D721Med (cell line): ENCODE results near the gene CXCL14.

Experiments used
- DNase-seq: peaks from one replicate; pipeline ENCODE4 v3.0.0; 2011; ENCODE audit warnings: low spot score; ENCODE audit not compliant: insufficient read length
- FAIRE-seq: peaks from 2 replicates; lab custom pipeline; 2011; peaks lifted over from hg19 to GRCh38; lab: Jason Lieb, UNC
- TF ChIP-seq, protein P1 (sequence below): IDR thresholded peaks from 2 replicates; pipeline ENCODE4 v1.5.1; 2012; ENCODE audit warnings: mild to moderate bottlenecking, control low read depth; ENCODE audit not compliant: insufficient read depth; ENCODE audit errors: missing control alignments

Gene CXCL14

GRCh38 chr5:135578685-135579341 lies at the start of gene CXCL14:
Gene CXCL14, minus strand, starts transcription at chr5:135578991. Its CDS starts 213 bp downstream, at chr5:135578778.
- TF ChIP-seq, protein P1, sequence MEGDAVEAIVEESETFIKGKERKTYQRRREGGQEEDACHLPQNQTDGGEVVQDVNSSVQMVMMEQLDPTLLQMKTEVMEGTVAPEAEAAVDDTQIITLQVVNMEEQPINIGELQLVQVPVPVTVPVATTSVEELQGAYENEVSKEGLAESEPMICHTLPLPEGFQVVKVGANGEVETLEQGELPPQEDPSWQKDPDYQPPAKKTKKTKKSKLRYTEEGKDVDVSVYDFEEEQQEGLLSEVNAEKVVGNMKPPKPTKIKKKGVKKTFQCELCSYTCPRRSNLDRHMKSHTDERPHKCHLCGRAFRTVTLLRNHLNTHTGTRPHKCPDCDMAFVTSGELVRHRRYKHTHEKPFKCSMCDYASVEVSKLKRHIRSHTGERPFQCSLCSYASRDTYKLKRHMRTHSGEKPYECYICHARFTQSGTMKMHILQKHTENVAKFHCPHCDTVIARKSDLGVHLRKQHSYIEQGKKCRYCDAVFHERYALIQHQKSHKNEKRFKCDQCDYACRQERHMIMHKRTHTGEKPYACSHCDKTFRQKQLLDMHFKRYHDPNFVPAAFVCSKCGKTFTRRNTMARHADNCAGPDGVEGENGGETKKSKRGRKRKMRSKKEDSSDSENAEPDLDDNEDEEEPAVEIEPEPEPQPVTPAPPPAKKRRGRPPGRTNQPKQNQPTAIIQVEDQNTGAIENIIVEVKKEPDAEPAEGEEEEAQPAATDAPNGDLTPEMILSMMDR, result no peak
- FAIRE-seq (no peak), DNase-seq (no peak)

GRCh38 chr5:135626636-135627035 lies 47.8 kb upstream of the CXCL14 start:
- TF ChIP-seq, protein P1, result no peak
- DNase-seq, result no peak
- FAIRE-seq, result no peak

DNA sequence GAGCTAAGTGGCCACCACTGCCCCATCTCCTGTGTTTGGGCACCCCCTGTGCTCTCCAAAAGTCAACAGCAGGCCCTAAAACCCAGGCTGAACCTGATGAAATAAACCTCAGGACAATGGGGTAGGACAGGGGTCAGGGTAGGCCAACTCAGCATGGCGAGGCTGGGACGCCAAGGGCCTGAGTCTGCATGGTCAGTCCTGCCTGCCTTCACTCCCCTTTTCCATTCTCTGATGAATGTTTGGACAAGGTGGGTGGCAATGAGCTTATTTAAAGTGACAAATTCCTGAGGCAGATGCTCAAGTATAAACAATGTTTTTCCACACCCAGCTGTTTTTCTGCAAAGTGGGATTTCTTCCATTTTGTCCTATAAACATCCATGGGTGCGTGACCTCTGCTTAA lies 47.2 kb upstream of the CXCL14 start:
- no peak for DNase-seq
- TF ChIP-seq, protein P1, result no peak
- no peak for FAIRE-seq

GRCh38 chr5:135625486-135625885 lies 46.7 kb upstream of the CXCL14 start:
- TF ChIP-seq, protein P1, result no peak
- DNase-seq (no peak), FAIRE-seq (no peak)

GRCh38 chr5:135625061-135625460 lies 46.3 kb upstream of the CXCL14 start:
- TF ChIP-seq, protein P1, result no peak
- no peak for FAIRE-seq
- DNase-seq, result no peak

GRCh38 chr5:135623186-135623715 lies 44.5 kb upstream of the CXCL14 start:
- DNase-seq (no peak), FAIRE-seq (no peak)
- TF ChIP-seq, protein P1, result no peak
